HG03442 (cell line): ENCODE data around the gene FNDC3B.
"Not testable (repeated sequence)": the region's sequence is repeated elsewhere in the genome, so short reads cannot be mapped to it uniquely, and the experiment has no call there.

Source experiments
- ATAC-seq: cut with Tn5 transposase; IDR thresholded peaks from one replicate; pipeline ENCODE4 v1.9.1; 2021; ENCODE audit warnings: mild to moderate bottlenecking, moderate library complexity; ENCODE audit not compliant: unreplicated experiment

Gene FNDC3B

GRCh38 chr3:172090035-172090434 is 50.7 kb downstream of the FNDC3B start:
- no peak for ATAC-seq

GRCh38 chr3:172092658-172093057 is 53.3 kb downstream of the FNDC3B start:
- no peak for ATAC-seq

GRCh38 chr3:172093581-172094443 is 54.4 kb downstream of the FNDC3B start:
- ATAC-seq: not testable (repeated sequence)

- peak; percentile 92 for ATAC-seq
These were observed 55.5 kb downstream of the FNDC3B start for GRCh38 chr3:172094621-172095557.

GRCh38 chr3:172096881-172097420 is 57.6 kb downstream of the FNDC3B start:
- ATAC-seq: no peak

GRCh38 chr3:172097585-172097984 is 58.2 kb downstream of the FNDC3B start:
- no peak for ATAC-seq

- no peak for ATAC-seq
These were observed 59.5 kb downstream of the FNDC3B start for GRCh38 chr3:172098698-172099494.

GRCh38 chr3:172099495-172099808 is 60.1 kb downstream of the FNDC3B start:
- no peak for ATAC-seq

GRCh38 chr3:172100482-172100881 is 61.1 kb downstream of the FNDC3B start:
- ATAC-seq: peak; percentile 35

- peak; percentile 68 for ATAC-seq
These were observed 61.7 kb downstream of the FNDC3B start for GRCh38 chr3:172101107-172101506.

GRCh38 chr3:172102123-172102882 is 62.9 kb downstream of the FNDC3B start:
- ATAC-seq: no peak

- no peak for ATAC-seq
These were observed 63.5 kb downstream of the FNDC3B start for GRCh38 chr3:172102883-172103310.

GRCh38 chr3:172103724-172104123 is 64.3 kb downstream of the FNDC3B start:
- no peak for ATAC-seq

GRCh38 chr3:172104471-172105072 is 65.2 kb downstream of the FNDC3B start:
- no peak for ATAC-seq

- ATAC-seq: no peak
These were observed 66.9 kb downstream of the FNDC3B start for GRCh38 chr3:172106037-172106954.

GRCh38 chr3:172106989-172107388 is 67.6 kb downstream of the FNDC3B start:
- ATAC-seq: peak; percentile 45

- peak; percentile 86 for ATAC-seq
These were observed 68.0 kb downstream of the FNDC3B start for GRCh38 chr3:172107403-172107802.

- ATAC-seq: no peak
These were observed 70.9 kb downstream of the FNDC3B start for GRCh38 chr3:172110127-172110779.
